Activated CD4-positive, alpha-beta T cell treated with anti-CD3 and anti-CD28 coated beads, Interleukin-10, Interleukin-2, amounts not matched to agents 100 ng/mL and 50 ng/mL, durations not matched to agents 16 hours and 8 hours (primary cell): ENCODE data around the gene ADISSP.
A peak's percentile ranks its signal among the peaks of the same experiment; 100 is the strongest.

Experiments
- DNase-seq: peaks from one replicate; pipeline ENCODE4 v3.0.0-alpha.2; 2020

ADISSP gene

DNA sequence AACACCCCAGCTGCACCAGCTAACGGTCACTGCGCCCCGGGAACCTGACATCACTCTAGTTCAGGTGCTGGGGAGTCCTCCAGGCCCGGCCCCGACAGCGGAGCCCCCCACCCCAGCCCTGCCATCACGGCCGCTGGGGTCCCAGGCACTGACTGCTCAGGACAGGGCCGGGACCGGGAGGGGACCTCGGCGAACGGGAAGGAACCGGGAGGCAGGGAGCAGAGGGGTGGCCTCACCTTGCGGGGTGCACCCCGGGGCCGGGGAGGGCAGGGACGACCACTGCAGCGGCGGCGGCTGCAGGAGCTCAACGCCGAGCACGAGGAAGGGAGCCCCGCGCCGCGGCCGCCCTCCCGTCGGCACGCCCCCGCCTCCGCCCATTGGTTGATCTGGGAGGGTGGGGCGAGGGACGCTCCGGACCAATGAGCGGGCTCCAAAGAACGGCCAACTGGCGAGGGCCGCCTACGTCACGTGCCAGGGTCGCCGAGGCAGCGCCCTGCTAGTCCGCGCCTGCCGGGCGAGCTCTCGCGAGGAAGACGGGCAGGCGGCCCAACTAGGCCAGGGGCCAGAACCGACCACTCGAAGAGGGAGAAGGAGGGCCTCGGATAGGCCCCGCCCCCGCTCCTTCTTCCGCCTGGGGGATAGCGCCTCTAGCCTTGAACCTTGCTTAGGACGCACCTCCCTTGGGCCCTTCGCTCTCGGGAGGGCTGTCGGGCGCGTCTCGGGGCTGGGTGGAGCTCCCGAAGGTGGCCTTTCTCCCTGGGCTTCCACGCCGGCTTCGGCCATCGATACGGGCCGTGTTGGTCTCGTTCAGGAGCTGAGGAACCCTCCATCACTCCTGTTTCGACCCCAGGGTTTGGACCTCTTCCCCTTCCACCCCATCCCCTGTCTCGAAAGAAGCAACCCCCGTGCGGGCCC is at the start of gene ADISSP:
TSS of gene ADISSP (minus strand) at position 327 of the 915 bp plus-strand sequence. CDS start 7,653 bp downstream, outside the sequence.
- peak; percentile 100 for DNase-seq

DNA sequence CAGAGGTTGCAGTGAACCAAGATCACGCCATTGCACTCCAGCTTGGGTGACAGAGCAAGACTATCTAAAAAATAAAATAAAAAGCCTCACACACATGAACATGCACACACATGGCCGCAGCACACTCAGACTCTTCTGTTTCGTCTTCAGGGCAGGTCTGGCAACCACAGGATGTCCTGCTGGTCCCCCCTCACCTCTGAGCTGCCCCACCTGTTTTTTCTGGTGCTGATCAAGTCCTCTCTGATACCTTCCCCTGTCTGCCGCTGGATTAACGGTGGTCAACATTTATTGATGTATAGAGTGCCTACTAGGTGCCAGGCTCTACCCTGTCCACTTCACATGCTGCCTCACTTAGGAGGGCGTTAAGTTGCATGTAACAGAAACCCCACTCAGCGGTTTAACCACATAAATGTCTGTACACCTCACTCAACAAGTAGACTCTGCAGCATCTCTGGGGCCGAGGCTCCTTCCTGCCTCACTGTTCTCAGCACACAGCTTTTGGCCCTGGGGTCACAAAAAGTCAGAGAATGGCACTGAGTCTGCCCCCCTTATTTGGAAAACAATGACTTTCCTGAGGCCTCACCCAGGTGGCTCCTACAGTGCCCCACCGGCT is 48.3 kb upstream of the ADISSP start:
- DNase-seq, result peak; percentile 62

DNA sequence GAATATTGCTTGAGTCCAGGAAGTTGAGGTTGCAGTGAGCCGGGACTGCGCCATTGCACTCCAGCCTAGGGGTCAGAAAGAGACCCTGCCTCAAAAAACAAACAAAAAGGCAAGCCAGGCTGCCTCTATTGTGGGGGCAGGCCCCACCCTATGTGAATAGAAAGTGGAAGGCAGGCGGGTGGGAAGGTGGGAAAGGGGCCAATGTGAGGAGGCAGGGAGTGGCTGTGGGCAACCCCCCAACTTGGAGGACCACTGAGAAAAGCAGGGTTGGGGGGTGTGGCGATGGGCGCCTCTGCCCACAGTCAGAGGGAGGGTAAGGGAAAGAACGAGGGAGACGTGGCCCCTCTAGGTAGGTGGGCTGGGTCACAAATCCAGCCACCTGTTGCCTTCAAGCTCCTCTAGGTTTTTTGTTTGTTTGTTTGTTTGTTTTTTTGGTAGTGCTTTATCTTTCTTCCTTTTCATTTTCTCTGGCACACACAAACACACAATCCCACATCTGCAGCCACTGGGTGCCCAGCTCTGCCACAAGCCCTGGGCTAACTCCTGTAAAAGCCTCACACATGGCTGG is 47.5 kb upstream of the ADISSP start:
- DNase-seq, result no peak

DNA sequence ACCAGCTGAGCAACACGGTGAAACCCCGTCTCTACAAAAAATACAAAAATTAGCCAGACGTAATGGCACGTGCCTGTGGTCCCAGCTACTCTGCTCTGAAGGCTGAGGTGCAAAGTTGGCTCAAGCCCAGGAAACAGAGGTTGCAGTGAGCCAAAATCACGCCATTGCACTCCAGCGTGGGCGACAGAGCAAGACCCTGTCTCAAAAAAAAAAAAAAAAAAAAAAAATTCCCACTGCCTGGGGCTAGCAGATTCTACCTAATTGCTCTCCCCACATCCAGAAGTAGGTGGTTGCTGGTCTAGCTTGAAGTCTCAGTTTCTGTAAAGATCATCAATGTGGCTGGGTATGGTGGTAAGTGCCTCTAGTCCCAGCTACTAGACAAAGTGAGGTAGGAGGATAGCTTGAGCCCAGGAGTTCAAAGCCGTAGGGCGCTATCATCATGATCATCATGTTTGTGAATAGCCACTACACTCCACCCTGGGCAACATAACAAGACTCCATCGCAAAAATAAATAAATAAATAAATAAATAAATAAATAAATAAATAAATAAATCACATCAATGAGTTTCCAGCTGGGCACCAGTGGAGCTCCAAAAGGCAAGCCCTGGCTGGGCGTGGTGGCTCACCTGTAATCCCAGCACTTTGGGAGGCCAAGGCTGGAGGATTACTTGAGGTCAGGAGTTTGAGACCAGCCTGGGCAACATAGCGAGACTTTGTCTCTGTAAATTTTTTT is 46.5 kb upstream of the ADISSP start:
- DNase-seq, result no peak

DNA sequence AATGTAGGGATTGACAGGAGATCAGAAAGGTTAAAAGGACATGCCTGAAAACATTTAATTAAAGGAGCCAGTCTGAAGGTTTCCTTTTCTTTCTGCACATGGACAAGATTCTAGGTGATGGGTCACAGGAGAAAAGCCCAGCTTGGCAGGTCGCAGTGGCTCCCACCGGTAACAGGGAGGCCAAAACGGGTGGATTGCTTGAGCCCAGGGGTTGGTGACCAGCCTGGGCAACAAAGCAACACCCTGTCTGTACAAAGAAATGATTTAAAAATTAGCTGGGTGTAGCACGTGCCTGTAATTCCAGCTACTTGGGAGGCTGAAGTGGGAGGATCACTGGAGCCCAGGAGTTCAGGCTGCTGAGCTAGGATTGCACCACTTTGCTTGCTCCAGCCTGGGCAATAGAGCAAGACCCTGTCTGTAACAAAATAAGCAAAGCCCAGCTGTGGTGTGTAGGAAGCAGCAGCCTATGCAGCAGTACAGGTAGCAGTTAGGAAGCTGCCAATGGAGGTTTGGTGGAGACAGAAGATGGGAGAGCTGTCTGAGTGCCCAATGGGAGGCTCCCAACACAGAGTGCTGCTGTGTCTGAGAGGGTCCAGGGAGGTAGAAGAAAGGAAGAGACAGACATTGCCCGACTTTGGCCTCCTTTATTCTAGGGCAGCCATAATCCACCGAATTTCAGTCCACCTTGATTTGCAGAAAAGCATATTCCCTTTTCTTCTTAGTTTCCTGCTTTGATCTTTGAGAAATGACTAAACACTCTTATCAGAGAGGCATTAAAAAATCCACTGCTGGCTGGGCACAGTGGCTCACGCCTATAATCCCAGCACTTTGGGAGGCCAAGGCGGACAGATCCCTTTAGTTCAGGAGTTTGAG is 45.7 kb upstream of the ADISSP start:
- no peak for DNase-seq

DNA sequence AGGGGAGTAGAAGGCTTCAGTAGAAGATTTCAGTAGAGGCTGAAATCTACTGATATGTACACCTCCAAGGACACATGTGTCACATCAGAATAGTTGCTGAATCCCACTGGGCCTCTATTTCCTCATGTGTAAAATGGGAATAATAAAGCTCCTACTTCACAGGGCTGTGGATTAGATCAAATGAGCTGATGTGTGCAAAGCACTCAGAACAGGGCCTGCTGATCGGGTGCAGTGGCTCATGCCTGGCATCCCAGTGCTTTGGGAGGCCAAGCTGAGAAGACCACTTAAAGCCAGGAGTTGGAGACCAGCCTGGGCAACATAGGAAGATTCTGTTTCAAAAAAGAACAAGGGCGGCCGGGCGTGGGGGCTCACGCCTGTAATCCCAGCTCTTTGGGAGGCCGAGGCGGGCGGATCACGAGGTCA is 44.7 kb upstream of the ADISSP start:
- DNase-seq, result no peak

DNA sequence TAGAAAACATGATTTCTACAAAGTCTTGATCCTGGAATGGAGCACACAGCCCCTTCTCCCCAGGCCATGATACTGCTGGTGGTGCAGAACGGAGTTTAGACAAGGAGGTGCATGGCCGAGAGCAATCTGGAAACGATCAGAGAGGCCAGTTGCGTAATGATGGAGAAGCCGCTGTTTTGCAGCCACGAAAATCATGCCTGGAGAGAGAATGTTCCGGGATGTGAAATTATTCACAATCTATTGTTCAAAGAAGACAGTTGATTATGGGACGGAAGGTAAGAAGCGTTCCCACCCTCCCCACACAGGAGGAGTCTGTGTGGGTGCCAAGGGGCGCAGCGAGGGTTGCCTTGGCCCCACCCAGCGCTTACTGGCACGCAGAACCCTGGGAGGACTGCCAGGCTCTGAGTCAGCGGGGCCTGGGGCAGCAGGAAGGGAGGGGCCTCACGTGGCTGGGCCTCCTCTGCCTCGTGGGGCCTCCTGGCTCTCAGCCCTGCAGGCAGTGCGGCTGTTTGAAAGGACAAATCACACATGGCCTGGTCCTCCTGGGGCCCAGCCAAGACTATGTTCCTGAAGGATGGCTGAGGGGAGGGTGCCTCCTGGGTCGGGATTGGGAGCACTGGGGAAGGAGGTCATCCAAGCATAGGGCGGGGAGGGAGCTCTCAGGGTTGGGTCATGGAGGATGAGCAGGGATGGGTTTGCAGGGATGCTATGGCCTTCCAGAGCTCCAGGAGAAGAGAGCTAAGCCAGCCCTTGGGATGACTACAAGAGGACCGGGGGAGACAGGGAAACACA is 44.1 kb upstream of the ADISSP start:
- peak; percentile 97 for DNase-seq

DNA sequence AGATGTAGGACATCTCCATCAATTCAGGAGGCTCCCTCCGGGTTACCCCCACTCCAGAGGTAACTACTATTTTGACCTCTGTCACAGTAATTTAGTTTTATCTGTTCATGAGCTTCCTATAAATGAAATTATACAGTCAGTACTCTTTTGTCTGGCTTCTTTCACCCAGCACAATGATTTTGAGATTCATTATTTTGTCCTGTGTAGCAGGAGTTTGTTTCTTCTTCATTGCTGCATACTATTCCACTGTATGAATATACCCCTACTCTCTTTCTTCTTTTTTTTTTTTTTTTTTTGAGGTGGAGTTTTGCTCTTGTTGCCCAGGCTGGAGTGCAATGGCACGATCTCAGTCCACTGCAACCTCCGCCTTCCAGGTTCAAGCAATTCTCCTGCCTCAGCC is 41.0 kb upstream of the ADISSP start:
- DNase-seq, result no peak

DNA sequence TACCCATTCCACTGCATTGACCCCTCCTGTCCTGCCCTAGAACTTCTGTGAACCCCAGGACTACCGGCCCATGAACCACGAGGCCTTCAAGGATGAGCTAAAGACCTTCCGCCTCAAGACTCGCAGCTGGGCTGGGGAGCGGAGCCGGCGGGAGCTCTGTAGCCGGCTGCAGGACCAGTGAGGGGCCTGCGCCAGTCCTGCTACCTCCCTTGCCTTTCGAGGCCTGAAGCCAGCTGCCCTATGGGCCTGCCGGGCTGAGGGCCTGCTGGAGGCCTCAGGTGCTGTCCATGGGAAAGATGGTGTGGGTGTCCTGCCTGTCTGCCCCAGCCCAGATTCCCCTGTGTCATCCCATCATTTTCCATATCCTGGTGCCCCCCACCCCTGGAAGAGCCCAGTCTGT is 37.2 kb upstream of the ADISSP start:
- DNase-seq, result no peak

DNA sequence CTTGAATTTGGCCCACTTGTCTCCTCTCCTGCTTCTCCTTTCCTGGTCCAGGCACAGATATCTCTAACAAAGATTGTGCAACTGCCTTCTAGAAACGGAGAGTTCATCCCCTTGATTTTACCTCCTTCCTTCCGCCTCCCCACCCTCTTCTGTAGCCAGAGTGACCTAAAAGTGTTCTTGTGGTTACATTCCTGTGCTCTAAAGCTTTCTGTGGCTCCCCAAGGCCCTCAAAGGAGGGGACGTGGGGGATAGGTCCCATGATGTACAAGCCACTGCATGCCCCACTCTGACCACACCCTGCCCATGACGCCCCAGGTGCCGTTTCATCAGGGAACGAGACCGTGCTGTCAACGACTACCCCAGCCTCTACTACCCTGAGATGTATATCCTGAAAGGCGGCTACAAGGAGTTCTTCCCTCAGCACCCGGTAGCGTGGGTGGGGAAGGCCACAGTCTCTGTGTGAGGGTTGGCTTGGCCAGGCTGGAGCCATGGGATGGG is 36.8 kb upstream of the ADISSP start:
- DNase-seq, result no peak

DNA sequence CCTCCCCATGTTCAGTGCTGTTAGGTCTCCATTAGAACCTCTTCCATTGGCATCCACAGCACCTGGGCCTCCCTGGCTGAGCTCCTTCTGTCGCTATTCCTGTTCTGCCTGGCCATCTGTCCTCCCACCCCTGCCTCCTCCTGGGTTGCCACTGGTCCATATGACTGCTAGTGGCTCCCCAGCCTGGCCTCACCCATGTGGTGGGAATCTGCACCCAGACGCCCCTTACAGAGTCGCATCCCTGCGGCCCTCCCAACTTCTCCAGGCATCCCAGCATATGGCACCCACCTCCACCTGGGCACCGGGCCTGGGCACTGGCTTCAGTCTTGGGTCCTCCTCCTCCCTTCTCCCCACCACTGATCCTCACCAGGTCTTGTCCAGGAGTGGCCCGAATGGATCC is 36.3 kb upstream of the ADISSP start:
- no peak for DNase-seq

DNA sequence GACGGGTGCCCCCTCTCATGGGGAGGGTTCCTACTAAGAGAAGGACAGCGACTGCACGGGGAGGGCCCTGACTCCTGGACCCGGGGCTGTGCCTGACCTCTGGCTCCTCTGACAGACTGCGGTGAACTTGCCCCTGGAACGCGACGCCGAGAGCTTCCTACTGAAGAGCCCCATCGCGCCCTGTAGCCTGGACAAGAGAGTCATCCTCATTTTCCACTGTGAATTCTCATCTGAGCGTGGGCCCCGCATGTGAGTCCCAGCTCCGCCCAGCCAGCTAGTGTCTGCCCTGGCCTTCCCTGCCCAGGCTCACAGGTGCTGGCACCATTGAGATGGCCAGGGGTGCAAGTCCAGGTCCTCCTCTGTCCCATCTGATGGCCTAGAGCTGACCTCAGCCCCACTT is 35.7 kb upstream of the ADISSP start:
- no peak for DNase-seq

DNA sequence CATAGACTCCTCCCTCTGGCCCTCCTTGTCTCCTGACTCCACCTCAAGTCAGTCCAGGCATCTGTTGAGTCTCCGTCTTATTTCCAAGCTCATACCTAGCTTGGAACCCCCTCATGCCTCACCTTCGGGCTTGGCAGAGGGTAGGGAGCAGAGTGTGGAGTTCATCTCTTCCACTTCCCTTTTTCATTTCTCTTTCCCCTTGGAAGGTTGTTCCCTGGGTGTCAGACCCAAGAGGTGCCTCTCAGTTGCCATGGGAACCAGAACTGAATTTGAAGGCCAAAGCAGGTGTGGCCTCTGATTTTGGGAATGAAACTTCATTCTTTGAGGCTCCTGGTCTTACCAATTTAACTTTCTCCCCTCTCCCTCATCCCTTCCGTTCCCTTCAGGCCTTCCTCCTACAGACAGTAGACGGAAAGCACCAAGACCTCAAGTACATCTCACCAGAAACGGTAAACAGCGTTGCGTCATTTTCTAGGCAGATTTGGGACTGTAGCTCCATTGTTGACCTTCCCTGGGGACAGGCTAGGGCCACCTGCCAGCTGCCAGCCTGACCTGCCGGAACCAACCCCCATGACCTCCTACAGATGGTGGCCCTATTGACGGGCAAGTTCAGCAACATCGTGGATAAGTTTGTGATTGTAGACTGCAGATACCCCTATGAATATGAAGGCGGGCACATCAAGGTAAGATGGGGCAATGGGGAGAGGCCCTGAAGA is 35.1 kb upstream of the ADISSP start:
- no peak for DNase-seq

DNA sequence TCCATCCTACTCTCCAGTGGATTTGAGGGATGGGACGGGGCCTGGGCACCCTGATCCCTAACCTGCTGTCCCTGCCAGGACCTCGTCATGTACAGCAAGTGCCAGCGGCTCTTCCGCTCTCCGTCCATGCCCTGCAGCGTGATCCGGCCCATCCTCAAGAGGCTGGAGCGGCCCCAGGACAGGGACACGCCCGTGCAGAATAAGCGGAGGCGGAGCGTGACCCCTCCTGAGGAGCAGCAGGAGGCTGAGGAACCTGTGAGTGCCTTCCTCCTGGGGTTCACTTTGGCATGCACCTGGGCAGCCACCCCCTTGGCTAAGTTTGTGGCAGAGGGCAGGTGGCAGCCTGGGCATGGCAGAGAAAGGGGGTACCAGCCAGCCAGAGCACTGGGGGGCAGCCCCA is 34.3 kb upstream of the ADISSP start:
- DNase-seq, result no peak

DNA sequence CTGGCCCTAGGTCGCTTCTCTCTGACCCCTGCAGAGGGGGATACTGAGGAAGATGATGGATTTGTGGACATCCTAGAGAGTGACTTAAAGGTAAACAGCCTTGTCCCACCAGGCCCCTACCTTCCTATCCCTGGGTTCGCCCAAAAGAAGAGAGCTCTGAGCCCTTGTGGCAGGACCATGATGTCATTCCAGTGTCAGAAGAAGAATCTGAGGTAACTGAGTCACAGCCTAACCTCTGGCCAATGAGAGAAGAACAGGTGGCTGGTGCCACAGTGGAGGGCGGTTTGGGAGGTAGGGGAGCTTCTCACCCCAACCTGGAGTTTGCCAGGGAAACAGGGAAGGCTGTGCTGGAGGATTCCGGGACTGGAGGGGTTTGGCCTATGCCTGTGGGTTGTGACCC is 33.7 kb upstream of the ADISSP start:
- DNase-seq, result no peak

DNA sequence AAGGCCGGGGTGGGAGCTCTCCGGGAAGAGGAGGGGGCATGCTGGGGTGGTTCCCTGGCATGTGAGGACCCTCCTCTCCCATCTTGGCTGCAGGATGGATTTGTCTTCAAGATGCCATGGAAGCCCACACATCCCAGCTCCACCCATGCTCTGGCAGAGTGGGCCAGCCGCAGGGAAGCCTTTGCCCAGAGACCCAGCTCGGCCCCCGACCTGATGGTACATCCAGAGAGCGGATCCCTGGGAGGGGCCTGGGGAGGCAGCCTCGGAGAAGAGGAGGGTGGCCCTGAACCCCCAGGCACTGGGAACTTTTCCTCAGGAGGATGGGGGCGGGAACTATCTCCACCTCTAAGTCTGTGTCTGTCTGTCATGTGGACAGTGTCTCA is 33.3 kb upstream of the ADISSP start:
- no peak for DNase-seq

DNA sequence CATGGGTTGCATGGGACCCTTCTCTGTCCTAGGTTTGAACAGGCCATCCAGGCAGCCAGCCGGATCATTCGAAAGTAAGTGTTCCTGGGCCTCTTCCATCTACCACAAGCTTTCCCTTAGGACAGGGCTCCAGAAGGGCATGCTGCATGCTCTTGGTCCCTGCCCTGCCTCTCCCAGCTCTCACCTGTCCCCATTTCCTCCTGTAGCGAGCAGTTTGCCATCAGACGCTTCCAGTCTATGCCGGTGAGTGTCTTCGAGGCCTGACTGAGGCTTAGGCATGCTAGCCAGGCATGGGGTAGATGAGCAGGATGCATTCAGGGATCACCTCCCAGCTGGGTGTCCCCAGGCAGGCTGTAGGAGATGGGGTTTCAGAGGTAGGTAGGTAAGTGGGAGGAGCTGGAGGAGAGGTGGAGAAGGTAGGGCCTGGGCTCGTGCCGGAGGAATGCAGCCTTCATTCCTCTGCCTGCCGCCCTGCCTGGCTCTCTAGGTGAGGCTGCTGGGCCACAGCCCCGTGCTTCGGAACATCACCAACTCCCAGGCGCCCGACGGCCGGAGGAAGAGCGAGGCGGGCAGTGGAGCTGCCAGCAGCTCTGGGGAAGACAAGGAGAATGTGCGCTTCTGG is 32.8 kb upstream of the ADISSP start:
- no peak for DNase-seq

DNA sequence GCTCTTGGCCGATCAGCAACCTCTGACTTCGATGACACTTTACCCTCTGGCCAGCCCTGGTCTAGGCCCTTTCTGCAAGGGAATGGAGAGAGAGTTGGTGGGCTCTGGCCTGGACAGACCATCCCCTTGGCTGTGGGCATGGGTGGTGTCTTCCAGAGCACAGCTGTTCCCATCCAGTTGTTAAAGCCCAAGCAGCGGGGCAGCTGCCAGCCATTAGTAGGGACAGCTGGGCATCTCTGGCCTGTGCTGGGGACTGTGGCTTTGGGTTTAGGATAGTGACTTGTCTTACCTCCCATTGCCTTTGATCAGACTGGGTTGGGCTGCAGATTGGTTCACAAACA is 31.3 kb upstream of the ADISSP start:
- DNase-seq, result no peak

DNA sequence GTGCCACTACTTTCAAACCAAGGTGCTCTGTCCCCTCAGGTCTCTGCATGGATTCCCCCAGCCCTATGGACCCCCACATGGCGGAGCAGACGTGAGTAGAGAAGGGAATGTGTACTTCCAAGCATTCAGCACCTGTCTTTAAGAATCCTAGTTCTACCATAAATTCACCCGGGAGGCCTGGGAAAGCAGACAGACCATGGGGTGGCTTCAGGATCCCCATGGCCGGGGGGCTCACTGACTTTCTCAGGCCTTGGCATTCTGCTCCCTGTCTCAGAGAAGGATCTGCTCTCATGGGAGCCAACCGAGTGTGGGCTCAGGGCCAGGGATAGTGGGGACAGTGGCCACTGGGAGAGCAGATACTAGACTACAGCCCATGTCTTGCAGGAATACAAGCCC is 30.8 kb upstream of the ADISSP start:
- no peak for DNase-seq
